HK-2 (cell line): ENCODE measurements around the gene SDHB.
"Not testable (repeated sequence)": the region's sequence is repeated elsewhere in the genome, so short reads cannot be mapped to it uniquely, and the experiment has no call there.

ENCODE experiments used
- DNase-seq: peaks from one replicate; pipeline ENCODE4 v3.0.0-alpha.2; 2018; ENCODE audit not compliant: unreplicated experiment

SDHB gene

GRCh38 chr1:17075470-17076255, 21.8 kb upstream of the SDHB start:
- DNase-seq: no peak

- DNase-seq: no peak
Measured at GRCh38 chr1:17071794-17072193, 18.0 kb upstream of the SDHB start.

- DNase-seq: no peak
Measured at GRCh38 chr1:17070163-17070525, 16.3 kb upstream of the SDHB start.

- no peak for DNase-seq
Measured at GRCh38 chr1:17069452-17070162, 15.8 kb upstream of the SDHB start.

GRCh38 chr1:17068789-17069188, 15.0 kb upstream of the SDHB start:
- DNase-seq: no peak

GRCh38 chr1:17067465-17068240, 13.8 kb upstream of the SDHB start:
- no peak for DNase-seq

GRCh38 chr1:17067069-17067426, 13.2 kb upstream of the SDHB start:
- no peak for DNase-seq

GRCh38 chr1:17066361-17067068, 12.7 kb upstream of the SDHB start:
- no peak for DNase-seq

- no peak for DNase-seq
Measured at GRCh38 chr1:17065666-17066065, 11.8 kb upstream of the SDHB start.

GRCh38 chr1:17062751-17063150, 8.9 kb upstream of the SDHB start:
- not testable (repeated sequence) for DNase-seq

GRCh38 chr1:17061892-17062291, 8.1 kb upstream of the SDHB start:
- peak; percentile 49 for DNase-seq

GRCh38 chr1:17061486-17061885, 7.7 kb upstream of the SDHB start:
- no peak for DNase-seq

- no peak for DNase-seq
Measured at GRCh38 chr1:17060306-17060749, 6.5 kb upstream of the SDHB start.

- peak; percentile 72 for DNase-seq
Measured at GRCh38 chr1:17059391-17060305, 5.8 kb upstream of the SDHB start.

- DNase-seq: no peak
Measured at GRCh38 chr1:17056551-17056950, 2.7 kb upstream of the SDHB start.

GRCh38 chr1:17055801-17056200, 2.0 kb upstream of the SDHB start:
- DNase-seq: no peak

- DNase-seq: no peak
Measured at GRCh38 chr1:17053086-17053684, 647 bp downstream of the SDHB start.

- DNase-seq: no peak
Measured at GRCh38 chr1:17052641-17053040, 1.2 kb downstream of the SDHB start.

- DNase-seq: no peak
Measured at GRCh38 chr1:17052038-17052437, 1.8 kb downstream of the SDHB start.

- DNase-seq: no peak
Measured at GRCh38 chr1:17047924-17048323, 5.9 kb downstream of the SDHB start.

GRCh38 chr1:17046334-17046657, 7.5 kb downstream of the SDHB start:
- no peak for DNase-seq
